Measurements from ENCODE around the gene CDK6. TPM values are rescaled to one million over a fixed set of nuclear protein-coding genes. Genes with fewer than 3 reads are reported as not detected.

The CDK6 gene
- polyA plus RNA-seq, 1 donor = 22.4 TPM

DNA sequence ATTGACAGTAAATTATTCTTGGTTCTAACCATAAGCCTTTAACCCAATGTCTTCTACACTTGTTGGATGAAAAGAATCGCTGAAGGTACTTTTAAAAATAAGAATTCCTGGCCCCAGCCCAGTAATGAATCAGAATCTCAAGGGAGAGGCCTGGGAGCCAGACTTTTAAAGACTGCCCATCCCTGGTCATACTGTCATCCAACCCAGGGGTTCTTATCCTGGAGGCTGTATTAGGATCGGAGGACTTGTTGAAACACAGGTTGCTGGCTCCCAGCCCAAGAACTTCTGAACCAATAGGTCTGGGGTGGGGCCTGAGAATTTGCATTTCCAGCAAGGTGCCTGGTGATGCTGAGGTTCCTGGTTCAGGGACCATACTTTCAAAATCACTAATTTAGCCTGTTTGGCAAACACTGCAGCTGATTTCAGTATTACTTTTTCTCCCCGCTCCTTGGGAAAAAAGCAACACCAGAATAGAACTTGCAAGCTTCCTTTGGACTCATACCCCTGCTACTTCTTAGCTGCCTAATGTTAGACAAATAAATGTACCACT lies 166.7 kb downstream of the CDK6 start:
- WGBS (ENCODE audit: insufficient coverage, low lambda C conversion rate) = no CpG with 5 or more reads among the region's 3 CpGs
- no peak for DNase-seq
- H3K27ac ChIP-seq (ENCODE audit: low read length) = no peak overlapping the region
- H3K4me1 ChIP-seq (ENCODE audit: control insufficient read depth, insufficient read depth, low read length) = no peaks in the 10 kb centered on the region
- no peaks in the 10 kb centered on the region for H3K27me3 ChIP-seq (ENCODE audit: control insufficient read depth, insufficient read depth, low read length)
- H3K36me3 ChIP-seq (ENCODE audit: control insufficient read depth, insufficient read depth, low read length) = peaks cover 24% of the 10 kb centered on the region
- H3K4me3 ChIP-seq (ENCODE audit: low read length) = no peak overlapping the region
- no peaks in the 10 kb centered on the region for H3K9me3 ChIP-seq (ENCODE audit: control insufficient read depth, low read depth, low read length)

DNA sequence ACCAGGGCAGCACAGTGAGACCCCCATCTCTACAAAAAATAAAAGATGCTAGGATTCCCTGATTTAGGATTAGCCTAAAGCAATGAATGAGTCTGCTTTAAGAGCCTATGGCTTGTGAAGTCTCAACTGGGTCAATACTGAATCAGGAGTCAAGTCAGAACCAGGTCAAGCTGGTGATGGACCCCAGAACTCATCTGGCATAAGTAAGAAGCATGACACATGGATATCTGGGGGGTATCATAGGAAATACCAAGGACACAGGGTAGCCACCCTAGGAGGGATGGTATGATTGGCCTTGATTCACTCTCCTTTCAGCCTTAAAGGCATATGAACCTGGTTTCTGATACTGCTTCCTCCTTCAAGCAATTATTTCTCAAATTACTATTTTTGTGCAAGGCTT lies 167.8 kb downstream of the CDK6 start:
- Histone ChIP-seq H3K27me3 (ENCODE audit: control insufficient read depth, insufficient read depth, low read length) (no peaks in the 10 kb centered on the region), H3K27ac (ENCODE audit: low read length) (no peak overlapping the region), H3K4me1 (ENCODE audit: control insufficient read depth, insufficient read depth, low read length) (no peaks in the 10 kb centered on the region), H3K9me3 (ENCODE audit: control insufficient read depth, low read depth, low read length) (no peaks in the 10 kb centered on the region), H3K4me3 (ENCODE audit: low read length) (no peak overlapping the region), H3K36me3 (ENCODE audit: control insufficient read depth, insufficient read depth, low read length) (peaks cover 24% of the 10 kb centered on the region)
- no peak for DNase-seq

DNA sequence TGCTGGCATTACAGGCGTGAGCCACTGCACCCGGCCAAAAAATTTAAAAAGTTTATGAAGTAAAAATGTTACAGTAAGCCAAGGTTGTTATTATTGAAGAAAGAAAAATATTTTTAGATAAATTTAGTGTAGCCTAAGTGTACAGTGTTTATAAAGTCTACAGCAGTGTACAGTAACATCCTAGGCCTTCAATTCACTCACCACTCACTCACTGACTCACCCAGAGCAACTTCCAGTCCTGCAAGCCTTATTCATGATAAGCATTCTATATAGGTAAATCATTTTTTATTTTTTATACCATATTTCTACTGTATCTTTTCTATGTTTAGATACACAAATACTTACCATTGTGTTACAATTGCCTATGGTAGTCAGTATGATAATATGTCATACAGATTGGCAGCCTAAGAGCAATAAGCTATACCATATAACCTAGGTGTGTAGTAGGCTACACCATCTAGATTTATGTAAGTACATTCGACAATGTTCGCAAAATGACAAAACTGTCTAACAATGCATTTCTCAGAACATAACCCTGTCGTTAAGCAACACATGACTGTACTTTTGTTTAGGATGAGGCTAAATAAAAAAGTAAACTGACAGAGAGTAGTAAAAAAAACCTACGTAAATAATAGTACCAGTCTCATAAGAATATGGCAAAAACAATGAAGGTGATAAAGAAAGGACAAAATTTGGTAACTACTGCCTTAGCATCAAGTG lies 168.4 kb downstream of the CDK6 start:
- Histone ChIP-seq H3K27ac (ENCODE audit: low read length) (no peak overlapping the region), H3K9me3 (ENCODE audit: control insufficient read depth, low read depth, low read length) (no peaks in the 10 kb centered on the region), H3K4me1 (ENCODE audit: control insufficient read depth, insufficient read depth, low read length) (no peaks in the 10 kb centered on the region), H3K27me3 (ENCODE audit: control insufficient read depth, insufficient read depth, low read length) (no peaks in the 10 kb centered on the region), H3K36me3 (ENCODE audit: control insufficient read depth, insufficient read depth, low read length) (peaks cover 24% of the 10 kb centered on the region), H3K4me3 (ENCODE audit: low read length) (no peak overlapping the region)
- no peak for DNase-seq
- 100% methylated on average over 2 of the region's 6 CpGs for WGBS (ENCODE audit: insufficient coverage, low lambda C conversion rate)

DNA sequence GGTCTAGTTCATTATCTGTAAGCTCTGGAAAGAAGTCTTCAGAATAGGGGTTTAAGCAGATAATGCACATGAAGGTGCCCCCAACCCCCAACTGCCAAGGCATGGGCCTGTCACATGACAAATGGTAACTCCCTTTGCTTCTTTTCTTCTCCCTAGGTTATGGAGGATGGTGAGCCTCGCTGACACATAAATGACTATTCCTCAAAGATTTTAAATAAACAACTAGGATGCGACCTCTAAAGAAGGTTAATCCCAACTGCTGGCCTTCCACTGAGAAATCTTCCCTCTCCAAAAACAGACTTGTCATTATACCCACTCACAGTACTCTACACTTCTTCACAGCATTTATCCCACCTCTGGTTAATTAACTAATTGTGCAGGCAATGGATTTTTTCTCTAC lies 170.4 kb downstream of the CDK6 start:
- WGBS (ENCODE audit: insufficient coverage, low lambda C conversion rate) = no CpG with 5 or more reads among the region's 2 CpGs
- DNase-seq = no peak

DNA sequence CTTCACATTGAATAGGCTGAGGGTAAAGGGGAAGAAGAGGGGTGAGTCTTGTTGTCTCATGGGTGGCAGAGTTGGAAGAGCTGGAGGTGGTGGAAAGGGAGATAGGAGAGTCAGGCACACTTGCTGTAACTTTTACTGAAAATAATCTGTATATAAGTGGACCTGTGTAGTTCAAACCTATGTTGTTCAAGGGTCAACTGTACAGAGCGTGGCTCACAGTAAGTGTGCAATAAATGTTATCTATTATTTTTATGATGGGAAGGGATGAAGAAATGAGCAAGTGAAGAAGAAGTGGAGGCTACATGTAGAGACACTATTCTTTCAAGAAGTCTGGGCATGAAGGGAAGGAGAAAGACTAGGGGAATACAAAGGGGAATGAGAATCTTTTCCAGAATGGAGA lies 174.7 kb downstream of the CDK6 start:
- WGBS (ENCODE audit: insufficient coverage, low lambda C conversion rate) = 38% methylated on average over 1 of the region's 1 CpG
- peak in 1 of 2 donors; percentile 52 for DNase-seq
- Histone ChIP-seq H3K36me3 (ENCODE audit: control insufficient read depth, insufficient read depth, low read length) (peaks cover 12% of the 10 kb centered on the region), H3K27me3 (ENCODE audit: control insufficient read depth, insufficient read depth, low read length) (no peaks in the 10 kb centered on the region), H3K4me1 (ENCODE audit: control insufficient read depth, insufficient read depth, low read length) (peaks cover 6% of the 10 kb centered on the region), H3K4me3 (ENCODE audit: low read length) (no peak overlapping the region), H3K9me3 (ENCODE audit: control insufficient read depth, low read depth, low read length) (no peaks in the 10 kb centered on the region), H3K27ac (ENCODE audit: low read length) (no peak overlapping the region)

More for the DNA sequence above, 170.4 kb downstream of the CDK6 start:
- no peaks in the 10 kb centered on the region for H3K9me3 ChIP-seq (ENCODE audit: control insufficient read depth, low read depth, low read length)
- no peak overlapping the region for H3K4me3 ChIP-seq (ENCODE audit: low read length)
- no peaks in the 10 kb centered on the region for H3K27me3 ChIP-seq (ENCODE audit: control insufficient read depth, insufficient read depth, low read length)
- no peak overlapping the region for H3K27ac ChIP-seq (ENCODE audit: low read length)
- H3K4me1 ChIP-seq (ENCODE audit: control insufficient read depth, insufficient read depth, low read length) = peaks cover 6% of the 10 kb centered on the region
- peaks cover 19% of the 10 kb centered on the region for H3K36me3 ChIP-seq (ENCODE audit: control insufficient read depth, insufficient read depth, low read length)

DNA sequence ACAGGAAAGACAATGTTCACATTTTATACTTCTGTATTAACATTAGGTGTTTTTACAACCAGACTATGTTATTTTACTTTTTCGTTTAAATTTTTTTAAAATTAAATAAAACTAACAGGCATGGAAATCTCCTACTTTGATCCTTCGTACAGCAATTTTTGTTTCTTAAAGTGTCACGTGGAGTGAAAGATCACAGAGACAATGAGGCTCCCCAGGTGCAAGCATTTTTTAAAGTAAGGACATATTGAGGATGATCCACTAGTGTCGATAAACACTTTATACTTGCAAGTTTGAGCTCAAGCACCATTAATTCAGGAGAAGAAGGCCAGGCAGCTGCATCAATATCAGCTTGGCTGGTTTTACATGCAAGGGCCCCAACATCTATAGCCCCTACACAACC lies 177.7 kb downstream of the CDK6 start:
- Histone ChIP-seq H3K4me3 (ENCODE audit: low read length) (no peak overlapping the region), H3K4me1 (ENCODE audit: control insufficient read depth, insufficient read depth, low read length) (peaks cover 6% of the 10 kb centered on the region), H3K27me3 (ENCODE audit: control insufficient read depth, insufficient read depth, low read length) (no peaks in the 10 kb centered on the region), H3K27ac (ENCODE audit: low read length) (no peak overlapping the region), H3K9me3 (ENCODE audit: control insufficient read depth, low read depth, low read length) (no peaks in the 10 kb centered on the region), H3K36me3 (ENCODE audit: control insufficient read depth, insufficient read depth, low read length) (peaks cover 12% of the 10 kb centered on the region)
- no peak for DNase-seq
- 87% methylated on average over 3 of the region's 4 CpGs for WGBS (ENCODE audit: insufficient coverage, low lambda C conversion rate)

DNA sequence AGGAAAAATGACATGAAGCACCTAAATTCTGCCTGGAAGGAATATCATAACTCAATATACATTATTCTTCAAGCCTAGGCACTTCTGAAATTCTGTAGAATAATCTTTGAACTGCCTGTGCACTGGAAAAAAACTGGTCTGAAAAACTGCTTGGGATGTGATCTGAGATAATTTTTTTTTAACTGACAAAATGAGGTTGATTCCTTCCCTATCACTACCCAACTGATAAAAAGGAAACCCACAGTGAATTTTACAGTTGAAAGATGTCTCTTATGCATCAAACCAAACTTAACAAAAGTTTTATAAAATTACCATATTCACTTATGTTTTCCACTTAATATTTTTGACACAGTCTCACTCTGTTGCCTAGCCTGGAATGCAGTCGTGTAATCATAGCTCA lies 179.0 kb downstream of the CDK6 start:
- no peak for DNase-seq
- WGBS (ENCODE audit: insufficient coverage, low lambda C conversion rate) = no CpG with 5 or more reads among the region's 1 CpG
- Histone ChIP-seq H3K27me3 (ENCODE audit: control insufficient read depth, insufficient read depth, low read length) (no peaks in the 10 kb centered on the region), H3K36me3 (ENCODE audit: control insufficient read depth, insufficient read depth, low read length) (peaks cover 10% of the 10 kb centered on the region), H3K9me3 (ENCODE audit: control insufficient read depth, low read depth, low read length) (no peaks in the 10 kb centered on the region), H3K27ac (ENCODE audit: low read length) (no peak overlapping the region), H3K4me1 (ENCODE audit: control insufficient read depth, insufficient read depth, low read length) (peaks cover 10% of the 10 kb centered on the region), H3K4me3 (ENCODE audit: low read length) (no peak overlapping the region)

DNA sequence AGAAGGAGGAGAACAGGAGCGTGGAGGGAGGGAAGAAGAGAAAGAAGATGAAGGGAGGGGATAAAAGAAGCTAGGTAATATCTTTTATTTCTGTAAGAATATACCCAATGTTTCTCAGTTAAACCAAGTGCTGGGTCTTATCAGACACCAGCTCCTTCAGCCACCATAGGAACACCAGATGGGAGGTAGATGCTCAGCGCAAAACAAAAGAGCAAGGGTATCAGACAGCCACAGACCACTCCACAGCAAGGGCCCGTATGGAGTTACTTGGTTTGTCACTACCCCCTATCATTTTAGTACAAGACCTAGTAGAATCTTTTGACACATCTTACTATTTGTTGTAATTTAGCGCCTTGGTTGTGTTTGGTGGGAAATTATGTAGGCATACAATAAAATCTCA lies 180.3 kb downstream of the CDK6 start:
- Histone ChIP-seq H3K4me1 (ENCODE audit: control insufficient read depth, insufficient read depth, low read length) (peaks cover 4% of the 10 kb centered on the region), H3K36me3 (ENCODE audit: control insufficient read depth, insufficient read depth, low read length) (peaks cover 10% of the 10 kb centered on the region), H3K9me3 (ENCODE audit: control insufficient read depth, low read depth, low read length) (no peaks in the 10 kb centered on the region), H3K27ac (ENCODE audit: low read length) (no peak overlapping the region), H3K27me3 (ENCODE audit: control insufficient read depth, insufficient read depth, low read length) (no peaks in the 10 kb centered on the region), H3K4me3 (ENCODE audit: low read length) (no peak overlapping the region)
- DNase-seq = no peak
- WGBS (ENCODE audit: insufficient coverage, low lambda C conversion rate) = 100% methylated on average over 1 of the region's 4 CpGs

DNA sequence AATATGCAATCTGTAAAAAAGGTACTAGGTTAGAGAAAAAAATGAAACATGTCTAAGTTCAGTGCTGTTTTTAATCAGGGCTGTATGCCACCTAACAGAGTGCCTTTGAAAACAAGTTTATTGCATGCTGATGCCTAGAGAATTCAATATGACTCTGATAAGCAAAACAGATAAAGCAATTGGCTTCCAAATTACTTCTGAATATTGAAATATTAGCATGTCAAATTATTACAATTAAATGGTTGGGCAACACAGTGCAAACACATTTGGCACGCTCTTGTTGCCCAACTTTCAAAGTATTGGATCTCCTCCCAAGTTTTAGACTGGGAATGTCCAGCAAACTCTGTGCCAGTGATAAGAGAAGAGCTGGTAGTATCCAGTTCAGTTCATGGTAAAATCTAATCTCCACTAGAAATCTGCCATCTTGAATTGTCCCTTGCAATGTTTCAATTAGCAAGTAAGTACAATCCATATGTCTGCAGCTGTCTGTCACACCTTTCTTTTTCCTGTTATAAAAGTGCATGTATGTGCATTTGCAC lies 181.0 kb downstream of the CDK6 start:
- H3K4me1 ChIP-seq (ENCODE audit: control insufficient read depth, insufficient read depth, low read length) = peaks cover 6% of the 10 kb centered on the region
- H3K27me3 ChIP-seq (ENCODE audit: control insufficient read depth, insufficient read depth, low read length) = no peaks in the 10 kb centered on the region
- H3K27ac ChIP-seq (ENCODE audit: low read length) = no peak overlapping the region
- no peak for DNase-seq
- no peaks in the 10 kb centered on the region for H3K9me3 ChIP-seq (ENCODE audit: control insufficient read depth, low read depth, low read length)
- peaks cover 4% of the 10 kb centered on the region for H3K36me3 ChIP-seq (ENCODE audit: control insufficient read depth, insufficient read depth, low read length)
- WGBS (ENCODE audit: insufficient coverage, low lambda C conversion rate) = no CpG with 5 or more reads among the region's 1 CpG
- H3K4me3 ChIP-seq (ENCODE audit: low read length) = no peak overlapping the region

DNA sequence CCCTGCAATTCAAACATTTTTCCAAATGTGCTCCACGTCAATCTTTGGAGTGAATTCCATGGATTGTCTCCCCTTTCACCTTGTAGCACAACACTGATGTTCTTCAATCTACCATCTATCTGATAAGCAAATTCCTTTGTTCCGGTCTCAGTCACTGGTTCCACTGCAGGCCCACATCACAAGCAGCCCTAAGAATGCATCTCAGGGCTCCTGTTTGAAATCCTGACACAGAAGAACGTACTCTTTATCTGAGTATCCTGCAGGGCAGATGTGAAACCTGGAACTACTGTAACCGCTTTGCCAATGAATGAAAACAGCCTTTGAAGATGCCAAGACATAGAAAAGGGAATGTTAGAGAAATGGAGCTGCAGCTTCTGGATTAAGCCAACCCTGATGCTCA lies 183.2 kb downstream of the CDK6 start:
- Histone ChIP-seq H3K36me3 (ENCODE audit: control insufficient read depth, insufficient read depth, low read length) (no peaks in the 10 kb centered on the region), H3K4me3 (ENCODE audit: low read length) (no peak overlapping the region), H3K27ac (ENCODE audit: low read length) (peak overlapping the region; percentile 12), H3K4me1 (ENCODE audit: control insufficient read depth, insufficient read depth, low read length) (peaks cover 14% of the 10 kb centered on the region), H3K27me3 (ENCODE audit: control insufficient read depth, insufficient read depth, low read length) (no peaks in the 10 kb centered on the region), H3K9me3 (ENCODE audit: control insufficient read depth, low read depth, low read length) (no peaks in the 10 kb centered on the region)
- WGBS (ENCODE audit: insufficient coverage, low lambda C conversion rate) = 90% methylated on average over 1 of the region's 4 CpGs
- no peak for DNase-seq

DNA sequence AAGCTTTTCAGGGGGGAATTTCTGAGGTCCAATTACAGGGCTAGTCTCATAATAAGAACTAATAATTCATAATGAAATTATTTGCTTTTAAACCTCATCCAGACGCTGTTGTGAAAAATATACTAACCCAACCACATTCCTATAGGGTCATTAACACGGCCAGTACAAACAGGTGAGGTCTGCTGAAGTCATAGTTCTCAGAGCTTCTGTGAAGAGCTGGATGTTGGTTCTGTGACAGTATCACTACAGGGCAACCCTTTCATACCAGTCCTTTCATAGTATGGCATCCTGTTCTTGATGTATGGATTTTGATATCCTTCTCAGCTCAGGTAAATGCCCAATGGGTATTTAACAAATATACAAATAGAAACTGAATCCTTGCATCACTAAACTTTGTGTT lies 183.8 kb downstream of the CDK6 start:
- Histone ChIP-seq H3K27me3 (ENCODE audit: control insufficient read depth, insufficient read depth, low read length) (no peaks in the 10 kb centered on the region), H3K4me3 (ENCODE audit: low read length) (no peak overlapping the region), H3K9me3 (ENCODE audit: control insufficient read depth, low read depth, low read length) (no peaks in the 10 kb centered on the region), H3K27ac (ENCODE audit: low read length) (peak overlapping the region; percentile 25), H3K4me1 (ENCODE audit: control insufficient read depth, insufficient read depth, low read length) (peaks cover 20% of the 10 kb centered on the region), H3K36me3 (ENCODE audit: control insufficient read depth, insufficient read depth, low read length) (no peaks in the 10 kb centered on the region)
- DNase-seq = peak; percentile 48 to 69
- 0% methylated on average over 1 of the region's 2 CpGs for WGBS (ENCODE audit: insufficient coverage, low lambda C conversion rate)

Measured in large intestine (tissue), 3 donors.